ENCODE data around the gene BCL2L11.

BCL2L11 gene

DNA sequence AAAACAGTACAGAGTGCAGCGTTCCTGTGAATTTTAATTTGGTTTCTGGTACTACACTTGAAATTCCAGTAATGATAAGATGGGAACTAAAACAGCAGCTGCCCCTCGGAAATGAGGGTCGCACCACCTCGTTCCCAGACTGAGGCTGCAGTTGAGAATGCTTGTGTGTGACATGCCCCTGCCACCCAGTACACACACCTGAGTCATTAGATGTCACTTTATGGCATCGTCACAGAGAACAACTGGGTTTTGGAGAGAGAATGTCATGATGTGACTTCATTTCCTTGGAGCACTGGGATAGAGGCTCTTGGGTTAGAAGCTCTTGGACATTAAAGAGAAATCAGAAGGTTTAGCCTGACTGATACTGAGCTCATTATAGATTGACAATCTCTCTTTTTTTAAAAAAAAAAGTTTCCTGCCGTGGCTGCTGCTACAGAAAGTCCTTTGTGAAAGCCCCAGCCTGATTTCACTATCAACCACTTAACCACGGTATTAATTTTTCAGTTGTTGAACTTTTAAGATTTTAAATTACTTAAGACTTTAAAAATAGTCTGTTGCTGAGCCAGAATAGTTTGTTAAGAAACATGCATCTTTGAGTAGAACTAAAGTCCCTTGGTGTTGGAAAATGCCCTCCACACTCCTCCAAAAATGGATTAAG, 24.5 kb downstream of the BCL2L11 start:
- no peak for DNase-seq

DNA sequence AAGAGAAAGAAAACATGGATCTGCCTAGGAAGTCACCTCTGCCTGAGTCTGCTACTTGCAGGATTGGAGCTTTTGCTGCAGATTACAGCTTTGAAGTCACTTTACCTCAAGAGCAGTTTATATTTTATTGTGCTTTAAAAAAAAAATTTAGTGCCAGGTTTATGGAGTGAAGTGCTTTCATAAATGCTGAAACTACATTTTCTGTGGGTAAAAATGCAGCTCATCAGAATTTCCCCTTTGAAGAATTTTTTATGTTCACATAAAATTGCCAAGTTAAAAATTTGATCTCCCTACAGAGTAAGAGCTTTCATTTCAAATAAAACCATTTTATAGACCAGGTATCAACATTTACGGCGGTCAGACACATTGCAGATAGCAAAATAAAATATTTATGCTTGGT, 25.2 kb downstream of the BCL2L11 start:
- no peak for DNase-seq

DNA sequence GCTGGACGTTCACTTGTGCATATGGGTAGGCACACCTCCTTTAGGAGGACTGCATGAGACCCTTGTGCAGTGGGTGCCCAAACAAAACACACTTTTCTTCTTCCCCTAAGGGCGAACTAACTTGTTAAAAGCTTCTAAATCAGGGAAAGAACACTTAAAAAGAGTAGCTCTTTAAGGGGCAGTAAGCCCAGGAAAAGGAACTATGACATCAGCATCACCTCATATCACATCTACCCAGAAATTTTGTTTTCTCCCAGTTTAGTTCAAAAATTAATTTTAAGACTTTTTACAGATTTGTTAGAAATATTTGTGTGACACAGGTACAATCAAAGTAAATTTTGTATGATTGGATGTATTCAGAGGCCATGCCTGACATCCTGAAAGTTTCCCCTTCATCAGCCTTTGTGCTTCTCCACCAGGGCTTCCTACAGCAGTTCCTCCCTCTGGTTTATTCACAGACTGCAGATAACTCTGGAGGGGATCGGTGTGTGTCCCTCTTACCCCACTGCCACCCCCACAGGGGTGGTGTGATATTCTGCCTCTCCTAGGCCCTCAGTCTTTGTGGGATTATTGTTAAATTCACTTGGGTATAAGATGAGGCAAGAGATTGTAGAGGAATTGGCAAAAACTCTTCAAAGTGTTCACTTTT, 27.6 kb downstream of the BCL2L11 start:
- no peak for DNase-seq

DNA sequence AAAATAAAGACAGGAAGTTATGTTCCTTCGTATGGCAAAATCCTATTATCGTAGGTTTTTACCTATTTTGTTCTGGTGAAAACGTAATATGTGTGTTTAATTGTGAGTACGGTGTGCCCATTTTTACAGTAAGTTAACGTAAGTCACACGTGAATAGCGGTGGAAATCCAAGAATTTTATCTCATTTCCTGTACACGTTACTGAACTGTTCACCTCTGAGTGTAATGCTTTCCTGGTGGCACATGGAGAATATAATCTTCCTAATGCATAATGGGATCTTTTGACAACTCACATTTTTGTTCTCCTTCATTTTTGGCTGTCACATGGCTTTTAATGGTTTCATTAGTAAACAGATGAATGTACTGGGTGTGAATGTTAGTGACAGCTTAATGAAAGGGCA, 28.2 kb downstream of the BCL2L11 start:
- no peak for DNase-seq

DNA sequence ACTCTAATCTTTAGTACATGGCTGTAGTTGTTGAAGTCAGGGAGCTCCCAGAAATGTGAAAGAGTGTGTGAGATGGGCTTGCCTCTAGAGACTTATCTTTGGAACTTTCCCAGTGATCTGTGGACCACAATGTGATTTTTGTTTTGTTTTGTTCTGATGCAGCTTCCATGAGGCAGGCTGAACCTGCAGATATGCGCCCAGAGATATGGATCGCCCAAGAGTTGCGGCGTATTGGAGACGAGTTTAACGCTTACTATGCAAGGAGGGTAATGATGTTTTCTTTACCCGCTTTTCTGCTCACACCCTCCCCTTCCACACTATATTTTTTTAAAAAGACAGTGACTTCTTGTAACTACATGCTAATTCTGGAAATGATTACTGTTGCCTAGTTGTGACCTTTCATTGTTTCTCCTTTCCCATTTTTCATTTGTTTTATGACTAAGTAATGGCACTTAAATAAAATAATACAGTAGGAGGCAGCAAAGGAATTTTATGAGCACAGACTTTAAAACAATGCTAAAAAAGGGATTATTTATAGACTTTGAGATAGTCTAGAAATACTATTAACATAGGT, 29.3 kb downstream of the BCL2L11 start:
- DNase-seq: no peak

DNA sequence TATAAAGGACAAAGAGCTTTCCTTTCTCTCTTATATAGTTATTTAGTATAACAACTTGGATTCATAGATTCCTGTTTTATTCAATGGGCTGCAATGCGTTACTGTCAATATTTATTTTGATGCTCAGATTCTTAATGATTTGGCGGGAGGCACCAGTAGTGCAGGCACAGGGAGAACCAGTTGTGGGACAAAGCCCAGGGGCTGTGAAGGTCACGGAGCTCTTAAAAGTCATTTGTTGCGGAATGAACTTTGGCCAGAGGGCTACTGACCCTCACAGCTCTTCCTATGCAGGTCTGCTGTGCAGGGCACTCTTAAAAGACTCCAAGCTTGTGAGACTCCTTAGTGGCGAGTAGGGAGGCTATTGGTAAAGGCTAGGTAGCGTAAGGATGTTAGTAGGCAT, 34.0 kb downstream of the BCL2L11 start:
- no peak for DNase-seq

DNA sequence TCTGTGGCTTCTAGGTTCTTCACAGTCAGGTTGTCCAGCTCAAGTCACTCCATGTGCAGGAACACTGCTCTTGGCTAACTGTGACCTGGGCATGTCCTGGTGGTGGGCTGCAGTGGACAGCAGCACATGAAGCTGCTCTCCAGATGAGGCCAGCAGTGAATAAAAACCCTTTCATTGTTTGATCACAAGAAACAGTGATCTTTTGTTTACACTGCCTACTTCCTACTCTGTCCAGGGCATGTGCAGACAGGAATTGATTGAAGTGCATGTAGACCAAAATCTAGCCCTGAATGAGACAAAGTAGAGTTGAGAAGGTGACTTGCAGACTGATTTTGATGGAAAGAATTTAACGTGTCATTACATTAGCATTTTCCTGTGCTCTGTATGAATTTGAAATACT, 34.9 kb downstream of the BCL2L11 start:
- DNase-seq: no peak

DNA sequence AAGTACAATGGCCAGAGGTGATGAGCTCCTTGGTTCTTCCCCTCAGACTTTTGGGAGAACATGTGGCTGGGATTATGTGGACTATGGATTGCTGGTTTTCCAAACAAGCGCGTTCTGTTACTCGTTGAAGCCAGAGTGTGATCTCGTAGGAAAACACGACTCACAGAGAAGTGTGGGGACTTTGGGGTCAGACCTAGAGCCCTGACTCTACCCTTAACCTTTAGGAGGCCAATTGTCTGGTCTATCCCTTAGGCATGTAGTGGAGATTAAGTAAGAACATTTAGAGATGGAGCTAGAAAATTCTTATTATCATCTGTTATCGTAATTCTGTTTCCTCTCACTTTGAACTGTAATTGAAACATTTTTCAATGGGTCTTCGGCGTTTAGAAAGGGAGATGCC, 35.8 kb downstream of the BCL2L11 start:
- DNase-seq: no peak

DNA sequence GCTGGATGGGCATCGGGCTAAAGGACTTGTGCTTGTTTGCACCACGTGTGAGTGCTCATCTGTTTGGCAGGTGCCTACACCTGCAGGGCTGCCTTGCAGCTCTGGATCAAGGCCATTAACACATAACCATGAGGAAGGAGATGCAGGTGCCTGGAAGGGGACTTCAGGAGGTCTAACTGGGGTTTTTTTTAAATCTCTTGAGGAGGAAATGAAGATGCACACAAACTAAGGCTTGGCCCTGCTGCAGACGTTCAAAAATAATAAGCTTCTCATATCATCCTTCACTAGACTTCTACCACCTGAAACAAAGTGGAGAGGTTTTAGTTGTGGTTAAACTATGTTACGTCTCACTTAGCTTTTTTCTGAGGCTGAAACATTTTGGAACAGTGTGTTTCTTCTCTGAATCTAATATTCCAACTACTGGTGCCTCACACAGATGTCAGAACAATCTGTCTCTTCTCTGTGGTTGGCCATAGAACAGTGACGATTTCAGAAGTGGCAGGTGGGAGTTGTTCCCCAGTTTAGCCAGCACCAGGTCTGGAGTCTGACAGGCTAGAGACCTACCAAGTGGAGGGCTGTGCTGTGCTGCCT, 36.5 kb downstream of the BCL2L11 start:
- DNase-seq: no peak

DNA sequence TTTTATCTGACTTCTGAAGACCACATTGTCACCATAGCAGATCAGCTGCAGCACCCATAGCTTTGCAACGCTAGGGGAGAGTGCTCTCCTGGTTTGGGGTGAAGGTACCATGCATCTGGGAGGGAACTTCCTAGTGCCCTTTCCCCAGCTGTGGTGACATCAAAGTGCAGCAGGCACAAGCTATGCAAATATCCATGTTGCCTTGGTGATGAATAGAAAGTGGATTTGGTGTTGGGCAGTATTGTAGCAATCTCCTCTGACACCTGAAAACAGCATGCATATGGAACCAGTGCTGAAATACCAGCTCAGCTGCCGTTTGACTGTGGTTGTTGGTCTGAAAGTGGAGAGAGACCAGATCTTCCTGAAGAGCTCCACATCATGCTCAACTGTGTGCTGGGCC, 37.1 kb downstream of the BCL2L11 start:
- DNase-seq: no peak

DNA sequence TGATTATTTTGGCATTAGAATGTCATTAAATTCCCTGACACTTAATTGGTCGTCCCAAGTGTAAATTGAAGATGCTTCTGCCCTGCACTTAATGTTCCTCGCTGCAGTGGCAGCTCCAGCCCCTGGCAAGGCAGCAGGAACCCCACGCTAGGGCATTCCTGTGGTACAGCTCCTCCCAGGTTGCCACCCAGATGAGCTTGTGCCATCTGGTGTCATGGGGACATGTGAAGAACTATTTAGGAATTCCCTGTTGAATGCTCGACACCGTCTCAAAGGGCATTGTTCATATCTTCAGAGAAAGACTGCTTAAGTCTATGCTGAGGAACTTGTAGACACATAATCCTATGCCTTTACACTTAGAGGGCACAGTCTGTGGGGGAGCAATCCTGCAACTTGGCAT, 38.9 kb downstream of the BCL2L11 start:
- no peak for DNase-seq

DNA sequence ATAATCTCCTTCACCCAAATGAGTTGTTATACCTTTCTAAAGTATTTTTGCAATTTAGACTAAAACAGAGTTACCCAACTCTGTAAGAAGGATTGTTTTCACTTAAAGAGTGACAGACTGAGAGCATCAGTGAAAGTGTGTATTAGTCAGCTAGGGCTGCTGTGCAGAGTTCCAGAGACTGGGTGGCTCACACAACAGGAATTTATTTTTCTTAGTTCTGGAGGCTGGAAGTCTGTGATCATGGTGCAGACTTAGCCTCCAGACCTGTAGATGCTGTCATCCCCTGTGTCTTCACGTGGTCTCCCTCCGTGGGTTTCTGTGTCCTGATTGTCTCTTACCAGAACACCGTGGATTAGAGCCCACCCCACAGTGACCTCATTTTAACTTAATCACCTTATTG, 40.0 kb downstream of the BCL2L11 start:
- DNase-seq: no peak

DNA sequence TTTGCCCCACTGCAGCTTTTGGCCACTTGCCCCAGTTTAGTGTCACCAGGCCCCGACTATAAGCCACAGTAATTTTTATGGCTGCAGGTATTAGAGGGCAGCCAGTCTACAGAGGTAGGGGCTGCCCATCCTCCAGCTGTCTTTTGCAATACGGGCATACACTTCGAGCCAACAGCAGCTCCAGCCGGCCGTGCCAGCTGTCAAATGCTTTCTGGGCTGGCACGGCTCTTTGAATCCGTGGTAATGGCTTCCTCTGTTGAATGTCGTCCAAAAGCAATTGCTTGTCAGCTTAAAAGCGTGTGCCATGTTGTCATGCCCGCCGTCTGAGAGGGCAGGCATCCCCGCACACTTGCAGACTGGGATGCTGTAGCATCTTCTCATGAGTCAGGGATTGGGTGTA, 41.3 kb downstream of the BCL2L11 start:
- no peak for DNase-seq

DNA sequence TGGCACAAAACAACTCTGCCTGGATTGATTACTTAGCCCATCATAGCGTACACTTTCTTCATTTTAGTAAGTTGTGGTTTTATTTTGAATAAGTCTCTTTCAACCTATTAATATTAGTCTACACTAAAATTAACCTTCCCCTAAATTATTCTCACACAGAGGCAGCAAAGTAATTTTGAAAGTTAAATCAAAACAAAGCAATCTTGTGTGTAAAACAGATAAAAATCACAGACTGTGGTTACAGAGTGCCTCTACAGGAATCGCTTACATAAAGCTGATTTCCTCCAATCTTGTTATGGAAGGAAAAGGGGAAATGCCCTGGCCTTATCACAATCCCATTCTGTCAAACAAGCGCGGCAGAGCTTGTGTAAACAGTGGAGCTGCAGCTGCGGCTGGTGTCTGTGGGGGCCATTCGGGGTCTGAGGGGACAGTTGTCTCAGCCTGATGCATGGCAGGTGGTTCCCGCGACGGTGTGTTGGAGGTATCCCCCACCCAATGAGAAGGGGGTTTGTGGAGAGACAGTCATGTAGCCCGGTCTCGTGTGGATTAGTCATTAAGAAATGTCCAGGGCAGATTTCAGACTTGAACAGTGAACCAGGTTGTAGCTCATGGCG, 42.1 kb downstream of the BCL2L11 start:
- DNase-seq: no peak

DNA sequence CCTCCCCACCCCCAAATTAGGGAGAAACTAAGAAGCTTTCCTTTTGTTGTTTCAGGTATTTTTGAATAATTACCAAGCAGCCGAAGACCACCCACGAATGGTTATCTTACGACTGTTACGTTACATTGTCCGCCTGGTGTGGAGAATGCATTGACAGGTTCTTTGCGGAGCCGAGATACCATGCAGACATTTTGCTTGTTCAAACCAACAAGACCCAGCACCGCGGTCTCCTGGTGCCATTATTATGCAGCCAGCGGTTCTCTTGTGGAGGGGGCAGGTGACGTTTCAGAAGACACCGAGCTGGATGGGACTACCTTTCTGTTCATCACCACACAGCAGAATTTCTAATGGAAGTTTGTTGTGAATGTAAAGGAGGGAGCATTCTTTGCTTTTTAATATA, 43.4 kb downstream of the BCL2L11 start:
- no peak for DNase-seq

DNA sequence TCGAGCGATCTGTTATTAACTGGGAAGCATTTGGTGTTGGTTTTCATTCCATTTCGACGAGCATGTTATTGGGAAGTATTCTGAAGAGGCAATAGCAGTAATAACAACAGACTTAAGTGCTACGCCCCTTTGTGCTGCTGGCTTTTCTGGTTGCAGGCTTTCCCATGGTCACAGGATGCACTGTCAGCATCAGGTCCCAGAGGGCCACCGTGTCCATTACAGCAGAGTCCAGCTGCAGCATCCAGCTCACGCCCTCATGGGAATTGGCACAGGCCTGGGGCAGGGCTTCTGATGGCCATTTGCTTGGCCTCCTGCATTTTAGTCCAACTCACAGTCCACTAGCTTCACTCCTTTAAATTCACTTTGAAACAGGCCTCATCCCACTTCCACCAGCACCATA, 44.4 kb downstream of the BCL2L11 start:
- no peak for DNase-seq

DNA sequence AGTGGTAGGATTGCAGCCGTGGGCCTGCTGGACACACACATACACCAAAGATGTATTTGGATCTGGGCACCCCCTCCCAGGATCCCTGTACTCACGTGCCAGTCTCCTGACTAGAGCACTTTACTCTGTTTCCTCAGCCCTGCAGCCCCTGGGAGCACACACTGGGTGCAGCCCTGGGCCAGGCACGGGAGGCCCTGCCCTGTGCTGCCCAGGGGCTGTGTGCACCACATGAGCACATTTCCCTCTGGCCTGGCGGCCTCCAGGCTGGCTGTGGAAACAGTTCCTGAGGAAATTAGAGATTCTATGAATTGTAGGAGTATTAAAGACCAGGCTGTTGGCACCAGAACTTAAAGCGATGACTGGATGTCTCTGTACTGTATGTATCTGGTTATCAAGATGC, 45.4 kb downstream of the BCL2L11 start:
- no peak for DNase-seq

DNA sequence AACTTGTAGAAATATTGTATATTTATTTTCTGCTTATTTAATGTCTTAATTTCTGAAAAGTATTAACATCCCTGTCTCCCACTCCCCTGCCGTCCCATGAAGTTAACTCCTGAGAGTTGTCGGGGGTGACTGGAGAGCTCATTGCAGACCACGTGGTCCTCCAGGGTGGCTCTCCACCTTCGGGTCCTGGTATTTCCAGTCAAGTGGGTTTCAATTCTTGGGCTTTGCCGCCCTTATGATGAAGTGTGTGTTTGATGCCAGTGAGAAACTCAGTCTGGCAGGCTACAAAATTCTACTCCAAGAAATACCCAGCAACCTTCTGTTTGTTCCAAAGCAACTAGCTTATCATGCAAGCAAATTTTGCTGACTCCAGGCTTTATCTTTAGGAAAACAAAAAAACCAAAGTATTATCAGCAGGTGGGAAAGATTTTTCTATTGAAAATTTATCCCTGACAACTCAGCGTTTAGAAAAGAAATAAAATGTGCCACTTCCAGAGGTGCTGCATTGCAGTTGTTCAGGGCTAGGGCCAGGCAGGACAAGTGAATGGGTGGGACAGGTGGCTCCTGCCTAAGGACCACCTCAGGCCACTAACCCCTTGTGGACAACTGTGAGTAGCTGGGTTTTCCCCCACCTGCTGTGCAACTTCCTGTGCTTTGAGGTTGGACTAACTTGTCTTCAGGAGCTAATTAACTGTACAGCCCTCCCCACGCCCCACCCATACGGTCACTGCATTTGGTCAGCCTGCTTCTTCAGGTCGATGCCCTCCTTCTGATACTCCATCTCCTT, 46.6 kb downstream of the BCL2L11 start:
- DNase-seq: no peak

DNA sequence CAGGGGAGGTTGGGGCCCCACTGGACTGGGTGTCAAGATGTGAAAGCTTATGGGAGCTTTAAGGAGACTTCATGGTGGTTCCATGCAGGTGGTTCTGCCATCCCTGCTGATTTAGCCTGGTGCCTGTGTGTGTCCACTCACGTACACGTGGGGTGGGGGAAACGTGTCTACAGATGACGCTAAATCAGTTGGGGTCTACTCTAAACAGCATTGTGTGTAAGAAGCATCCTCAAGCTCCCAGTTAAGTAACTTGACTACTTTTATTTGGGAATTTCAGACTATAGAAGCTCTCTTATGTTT, 47.1 kb downstream of the BCL2L11 start:
- no peak for DNase-seq

DNA sequence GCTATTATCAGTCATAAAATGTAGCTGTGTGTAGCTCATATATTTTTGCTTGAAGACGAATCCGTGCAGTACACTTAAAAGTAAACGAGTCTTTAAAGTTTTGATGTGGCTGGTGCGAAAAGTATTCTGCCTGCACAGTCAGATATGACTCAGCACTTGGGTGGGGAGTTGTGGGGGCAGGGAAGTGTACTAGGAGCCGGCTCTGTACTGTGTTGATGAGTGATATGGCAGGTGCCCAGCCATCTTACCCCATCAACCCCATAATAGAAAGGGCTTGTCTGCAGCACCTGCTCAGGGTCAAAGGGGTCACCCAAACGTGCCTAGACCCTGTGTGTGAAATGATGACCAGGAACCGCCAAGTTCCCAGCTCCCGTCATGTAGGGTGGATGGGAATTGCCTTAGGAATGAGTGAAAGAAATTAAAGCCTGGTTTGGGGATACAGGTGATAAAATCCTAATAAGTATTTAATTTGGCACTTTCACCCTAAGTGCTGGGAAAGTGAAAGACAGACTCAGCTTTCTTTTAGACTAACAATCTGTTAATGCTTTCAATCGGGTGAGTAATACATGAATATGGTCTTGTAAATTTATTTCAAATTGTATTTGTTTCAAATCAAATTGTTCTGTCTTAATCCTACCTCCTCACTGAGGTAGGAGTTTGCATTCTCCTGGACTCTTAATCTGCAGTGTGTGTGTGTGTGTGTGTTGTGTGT, 48.0 kb downstream of the BCL2L11 start:
- no peak for DNase-seq

DNA sequence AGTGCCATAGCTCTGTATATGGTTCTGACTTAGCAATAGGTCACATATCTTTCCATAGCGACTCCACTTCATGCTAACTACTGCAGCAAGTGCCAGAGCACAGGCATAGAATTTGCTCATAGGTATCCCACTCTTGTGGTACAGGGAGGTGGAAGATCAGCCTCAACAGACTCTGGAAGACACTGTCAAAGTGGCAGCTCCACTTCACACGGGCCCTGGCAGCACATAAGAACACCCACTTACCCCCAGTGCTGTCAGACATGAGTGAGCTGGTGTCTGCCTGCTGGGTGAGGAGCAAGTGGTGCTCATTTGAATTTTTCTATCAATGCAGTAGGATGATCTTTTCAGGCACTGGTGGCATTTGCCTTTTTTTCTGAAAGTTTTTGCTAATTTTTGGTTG, 48.6 kb downstream of the BCL2L11 start:
- no peak for DNase-seq

DNA sequence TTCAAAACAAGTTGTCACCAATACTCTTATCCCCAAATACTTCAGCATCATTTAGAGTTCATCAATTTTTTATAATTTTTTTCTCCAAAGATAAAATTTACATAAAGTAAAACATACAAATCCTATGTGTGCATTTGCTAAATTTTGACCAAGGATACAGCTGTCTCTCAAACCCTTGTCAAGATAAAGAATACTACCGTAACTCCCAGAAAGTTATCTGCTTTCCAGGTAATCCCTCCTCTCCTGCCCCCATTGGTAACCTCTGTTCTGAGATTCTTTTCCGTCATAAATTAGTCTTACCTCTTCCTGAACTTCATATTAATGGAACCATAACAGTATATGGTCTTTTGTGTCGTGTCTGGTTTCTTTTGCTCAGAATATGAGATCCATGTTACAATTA, 49.2 kb downstream of the BCL2L11 start:
- no peak for DNase-seq
